ENCODE results near the gene APOLD1.
"Not testable (repeated sequence)": the region's sequence is repeated elsewhere in the genome, so short reads cannot be mapped to it uniquely, and the experiment has no call there.

APOLD1 gene

DNA sequence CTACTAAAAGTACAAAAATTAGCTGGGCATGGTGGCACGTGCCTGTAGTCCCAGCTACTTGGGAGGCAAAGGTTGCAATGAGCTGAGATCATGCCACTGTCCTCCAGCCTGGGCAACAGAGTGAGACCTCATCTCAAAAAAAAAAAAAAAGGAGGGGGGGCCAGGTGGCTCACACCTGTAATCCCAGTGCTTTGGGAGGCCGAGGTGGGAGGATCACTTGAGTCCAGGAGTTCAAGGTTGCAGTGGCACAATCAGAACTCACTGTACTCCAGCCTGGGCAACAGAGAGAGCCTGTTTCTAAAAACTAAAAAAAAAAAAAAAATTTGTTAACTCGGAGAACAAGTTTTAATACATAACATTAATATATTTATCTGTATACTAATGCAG is 22.1 kb downstream of the APOLD1 start:
- DNase-seq (ENCODE audit: low spot score); FAIRE-seq: not testable (repeated sequence)

DNA sequence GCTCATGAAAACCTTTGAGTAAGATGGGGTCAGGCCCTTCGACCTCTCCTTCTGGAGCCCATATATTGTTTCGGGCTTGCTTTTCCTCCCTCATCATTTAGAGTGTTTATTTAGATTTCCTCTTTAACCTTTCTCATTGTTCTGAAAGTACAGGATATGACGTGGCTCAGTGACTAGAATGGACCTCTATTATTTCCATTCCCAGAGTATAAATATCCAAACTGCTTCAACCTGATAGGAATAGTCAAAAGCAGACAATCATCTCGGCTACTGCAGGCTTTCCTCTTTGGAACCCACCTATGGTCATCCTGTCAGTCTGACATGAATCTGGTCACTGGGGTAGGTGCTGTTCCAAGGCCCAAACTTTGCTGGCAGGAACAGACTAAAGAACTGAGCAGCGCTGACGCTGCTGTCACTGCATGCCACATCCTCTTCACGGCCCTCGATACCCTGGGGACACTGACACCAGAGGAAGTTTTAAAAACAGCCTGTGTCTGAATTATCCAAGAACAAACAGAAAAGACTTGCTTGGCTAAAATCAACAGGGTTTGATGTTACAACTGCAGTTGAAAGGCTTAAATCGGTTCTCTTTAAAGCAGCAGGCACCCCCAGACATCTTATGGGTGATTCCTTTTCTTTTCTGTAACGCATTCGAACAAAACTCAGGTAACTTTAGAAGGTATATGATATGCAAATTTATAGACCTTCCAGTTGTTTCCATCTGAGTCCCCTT is 22.7 kb downstream of the APOLD1 start:
- DNase-seq (ENCODE audit: low spot score), result no peak

DNA sequence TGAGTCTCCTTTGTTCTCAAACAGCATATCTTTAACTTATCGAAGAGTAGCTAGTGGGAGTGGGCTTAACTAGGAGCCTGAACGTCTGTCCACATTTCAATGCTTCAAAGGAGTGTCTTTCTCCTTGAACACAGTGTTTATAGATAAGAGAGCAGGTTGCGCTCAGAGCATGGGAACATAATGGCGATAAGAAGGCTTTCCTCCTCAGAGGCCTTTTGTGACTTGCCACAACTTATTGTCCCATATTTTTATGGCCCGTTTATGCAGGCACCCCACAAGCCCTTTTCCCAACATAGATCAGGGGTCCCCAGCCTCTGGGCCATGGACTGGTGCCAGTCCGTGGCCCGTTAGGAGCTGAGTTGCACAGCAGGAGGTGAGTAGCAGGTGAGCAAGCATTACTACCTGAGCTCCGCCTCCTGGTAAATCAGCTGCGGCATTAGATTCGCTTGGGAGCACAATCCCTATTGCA is 25.1 kb downstream of the APOLD1 start:
- FAIRE-seq (no peak), DNase-seq (ENCODE audit: low spot score) (no peak)

More for the DNA sequence above, 22.7 kb downstream of the APOLD1 start:
- FAIRE-seq, result no peak

DNA sequence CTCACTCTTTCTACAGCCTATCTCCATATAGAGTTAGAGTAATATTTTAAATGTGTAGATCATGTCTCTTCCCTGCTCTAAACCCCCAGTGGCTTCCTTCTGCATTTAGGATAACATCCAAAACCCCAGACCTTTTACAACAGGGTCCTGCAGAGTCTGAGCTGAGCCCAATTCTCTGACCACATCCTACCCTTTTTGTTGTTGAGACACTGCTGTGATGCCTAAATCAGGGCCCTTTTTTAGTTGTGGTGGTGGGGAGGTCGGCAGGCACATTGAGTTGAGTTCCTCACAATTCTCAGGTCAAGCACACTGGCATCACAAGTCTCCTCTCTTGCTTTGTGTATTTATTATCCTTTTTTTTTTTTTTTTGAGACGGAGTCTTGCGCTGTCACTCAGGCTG is 25.9 kb downstream of the APOLD1 start:
- DNase-seq (ENCODE audit: low spot score) (no peak), FAIRE-seq (no peak)

DNA sequence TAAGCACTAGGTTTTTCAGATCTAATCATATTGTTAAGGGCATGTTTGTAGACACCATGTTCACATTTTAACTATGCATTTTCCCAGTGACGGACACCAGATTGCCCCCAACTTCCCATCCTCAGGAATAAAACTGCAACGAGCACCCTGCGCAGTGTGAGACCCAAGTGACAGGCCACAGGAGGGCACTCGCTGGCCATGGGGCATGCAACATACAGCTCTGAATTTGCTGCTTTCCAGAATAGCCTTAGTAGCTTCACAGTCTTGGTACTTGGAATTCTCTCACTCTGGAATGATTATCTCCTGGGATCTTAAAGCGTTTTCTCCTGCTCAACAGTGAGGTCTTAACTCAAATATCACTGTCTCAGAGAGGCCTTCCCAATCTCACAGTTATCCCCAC is 26.7 kb downstream of the APOLD1 start:
- DNase-seq (ENCODE audit: low spot score) (no peak), FAIRE-seq (no peak)

DNA sequence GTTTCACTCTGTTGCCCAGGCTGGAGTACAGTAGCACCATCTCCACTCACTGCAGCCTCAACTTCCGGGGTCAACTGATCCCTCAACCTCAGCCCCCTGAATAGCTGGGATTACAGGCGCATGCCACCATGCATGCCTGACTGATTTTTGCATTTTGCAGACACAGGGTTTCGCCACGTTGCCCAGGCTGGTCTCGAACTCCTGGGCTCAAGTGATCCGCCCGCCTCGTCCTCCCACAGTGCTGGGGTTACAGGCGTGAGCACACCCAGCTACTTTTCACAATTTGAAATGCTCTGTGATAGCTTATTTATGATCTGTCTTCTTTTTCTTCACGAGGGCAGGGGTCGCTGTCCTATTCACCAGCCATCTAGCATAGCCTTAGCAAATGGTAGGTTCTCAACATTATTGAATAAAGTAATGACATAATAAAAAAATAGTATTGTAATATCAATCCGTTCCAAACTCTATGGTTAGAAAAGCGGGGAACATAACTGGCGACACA is 27.2 kb downstream of the APOLD1 start:
- DNase-seq (ENCODE audit: low spot score) (no peak), FAIRE-seq (no peak)

DNA sequence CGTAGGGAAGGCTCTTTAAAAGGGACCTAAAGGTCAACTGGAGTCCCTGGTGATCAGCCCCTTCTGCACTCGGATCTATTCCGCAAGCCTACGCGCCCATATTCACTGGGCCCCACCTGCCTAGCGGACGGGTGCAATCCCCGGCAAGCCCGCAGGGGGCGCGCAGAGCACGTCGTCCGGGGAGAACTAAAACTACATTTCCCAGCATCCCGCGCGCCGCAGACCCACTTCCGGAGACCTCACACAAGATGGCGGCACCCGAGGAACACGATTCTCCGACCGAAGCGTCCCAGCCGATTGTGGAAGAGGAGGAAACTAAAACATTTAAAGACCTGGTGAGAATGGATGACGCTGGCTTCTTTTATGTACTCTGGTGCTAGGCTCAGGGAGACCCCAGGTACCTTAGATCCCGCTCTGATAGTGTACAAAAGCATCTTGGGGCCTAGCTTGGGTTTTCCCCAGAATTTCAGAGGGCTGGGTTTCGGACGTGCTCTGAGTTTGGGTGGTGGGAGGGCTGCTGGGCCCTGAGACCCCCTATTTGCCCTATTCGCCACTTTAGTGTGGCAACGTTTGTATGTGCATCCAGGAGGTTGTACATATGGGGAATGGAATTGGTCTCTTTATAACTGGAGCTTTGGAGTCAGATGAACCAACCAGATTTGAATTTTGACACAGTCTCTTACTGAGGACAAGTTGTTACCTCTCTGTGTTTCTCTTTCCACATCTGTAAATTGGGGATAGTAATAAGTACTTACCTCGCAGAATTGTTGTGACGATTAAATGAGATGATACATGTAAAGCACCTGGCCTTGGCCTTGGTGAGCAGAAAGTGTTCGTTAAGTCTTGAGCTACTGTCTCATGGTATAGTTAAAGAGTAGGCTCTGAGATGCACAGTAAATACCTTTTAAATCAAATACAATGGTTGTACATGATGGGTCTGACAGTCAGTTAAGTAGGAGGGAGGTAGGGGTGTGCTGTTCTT is 28.0 kb downstream of the APOLD1 start, which contains the start of gene DDX47:
Gene DDX47, plus strand, starts transcription at position 227 of the 982 bp plus-strand sequence. Its CDS starts 22 bp downstream, at position 249.
- DNase-seq (ENCODE audit: low spot score), result peak; percentile 97
- peak; percentile 98 for FAIRE-seq

DNA sequence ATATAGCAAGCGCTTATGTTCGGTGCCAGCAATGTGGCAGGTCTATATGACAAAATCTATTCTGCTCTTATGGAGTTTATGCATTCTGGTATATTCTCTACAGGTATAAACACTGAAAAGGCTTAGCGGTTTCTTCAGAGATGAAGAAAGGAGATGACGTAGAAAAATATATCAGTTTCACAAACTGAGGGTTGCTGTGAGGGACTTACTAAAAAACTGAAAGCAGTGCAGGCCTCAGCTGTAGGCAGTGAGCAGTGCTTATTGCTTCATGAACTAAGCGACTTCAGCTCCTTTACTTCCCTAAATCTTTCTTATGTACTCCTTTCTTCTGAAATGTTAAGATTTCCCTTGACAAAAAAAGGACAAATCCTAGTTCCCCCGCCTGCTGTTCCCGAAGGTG is 32.2 kb downstream of the APOLD1 start:
- DNase-seq (ENCODE audit: low spot score) (no peak), FAIRE-seq (no peak)

DNA sequence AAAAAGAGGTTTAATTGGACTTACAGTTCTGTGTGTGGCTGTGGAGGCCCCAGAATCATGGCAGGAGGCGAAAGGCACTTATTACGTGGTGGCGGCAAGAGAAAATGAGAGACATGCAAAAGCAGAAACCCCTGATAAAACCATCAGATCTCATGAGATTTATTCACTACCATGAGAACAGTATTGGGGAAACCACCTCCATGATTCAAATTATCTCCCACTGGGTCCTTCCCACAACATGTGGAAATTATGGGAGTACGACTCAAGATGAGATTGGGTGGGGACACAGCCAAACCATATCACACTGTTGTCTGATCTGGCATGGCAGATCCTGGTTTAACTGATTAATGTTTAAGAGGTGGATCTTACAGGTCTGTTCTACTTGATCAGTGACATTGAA is 33.2 kb downstream of the APOLD1 start:
- DNase-seq (ENCODE audit: low spot score), result no peak
- no peak for FAIRE-seq

DNA sequence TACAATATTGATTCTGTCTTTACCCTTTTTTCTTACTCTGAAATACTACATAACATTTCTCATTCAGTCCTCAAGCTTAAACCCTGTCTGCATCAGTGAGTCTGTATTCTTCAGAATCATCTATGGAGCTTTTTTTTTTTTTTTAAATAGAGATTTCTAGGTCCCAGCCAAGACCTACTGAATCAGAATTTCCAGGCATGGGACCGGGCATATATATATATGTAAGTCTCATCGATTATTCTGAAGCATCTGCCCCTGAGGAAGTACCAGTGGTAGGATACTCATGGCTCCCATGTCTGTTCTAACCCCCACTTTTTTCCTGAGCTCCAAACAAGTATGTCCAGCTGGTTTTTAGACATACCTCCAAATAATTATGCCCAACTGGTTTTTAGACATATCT is 33.8 kb downstream of the APOLD1 start:
- no peak for FAIRE-seq
- DNase-seq (ENCODE audit: low spot score), result no peak

DNA sequence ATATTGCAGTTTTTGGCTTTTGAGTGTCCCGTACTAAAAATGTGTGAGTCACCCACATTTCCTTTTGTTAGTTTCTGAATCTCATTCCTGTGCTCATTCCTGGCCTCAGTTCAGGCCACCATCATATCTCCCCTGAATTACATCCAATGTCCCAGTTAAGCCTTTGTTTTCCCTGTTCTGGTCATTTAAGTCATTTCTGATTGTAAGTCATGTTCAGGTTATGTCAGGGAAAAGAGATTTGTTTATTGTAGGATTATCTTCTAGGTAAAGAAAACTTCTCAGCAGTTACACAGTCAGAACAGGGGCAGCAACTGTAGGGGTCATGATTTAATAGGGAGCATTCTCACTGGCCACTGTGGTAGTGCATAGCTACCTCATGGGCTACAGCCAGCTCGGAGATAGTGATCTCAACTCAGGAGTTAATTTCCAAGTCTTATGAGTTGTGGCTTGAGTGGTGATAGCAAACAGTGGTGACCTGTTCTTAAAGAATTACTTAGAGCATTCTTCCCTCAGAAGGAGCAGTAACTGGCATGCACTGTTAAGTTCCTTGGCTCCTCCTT is 34.4 kb downstream of the APOLD1 start:
- peak; percentile 81 for DNase-seq (ENCODE audit: low spot score)
- FAIRE-seq, result peak; percentile 95

DNA sequence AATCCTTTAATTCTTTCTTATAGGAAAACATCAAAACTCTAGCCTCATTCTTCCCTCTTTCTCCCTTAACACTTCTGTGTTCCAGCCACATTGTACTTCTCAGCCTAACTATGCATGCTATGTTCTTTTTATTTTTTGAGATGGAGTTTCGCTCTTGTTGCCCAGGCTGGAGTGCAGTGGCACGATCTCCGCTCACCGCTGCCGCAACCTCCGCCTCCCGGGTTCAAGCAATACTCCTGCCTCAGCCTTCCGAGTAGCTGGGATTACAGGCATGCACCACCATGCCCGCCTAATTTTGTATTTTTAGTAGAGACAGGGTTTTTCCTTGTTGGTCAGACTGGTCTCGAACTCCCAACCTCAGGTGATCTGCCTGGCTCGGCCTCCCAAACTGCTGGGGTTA is 34.9 kb downstream of the APOLD1 start:
- DNase-seq (ENCODE audit: low spot score); FAIRE-seq: not testable (repeated sequence)

DNA sequence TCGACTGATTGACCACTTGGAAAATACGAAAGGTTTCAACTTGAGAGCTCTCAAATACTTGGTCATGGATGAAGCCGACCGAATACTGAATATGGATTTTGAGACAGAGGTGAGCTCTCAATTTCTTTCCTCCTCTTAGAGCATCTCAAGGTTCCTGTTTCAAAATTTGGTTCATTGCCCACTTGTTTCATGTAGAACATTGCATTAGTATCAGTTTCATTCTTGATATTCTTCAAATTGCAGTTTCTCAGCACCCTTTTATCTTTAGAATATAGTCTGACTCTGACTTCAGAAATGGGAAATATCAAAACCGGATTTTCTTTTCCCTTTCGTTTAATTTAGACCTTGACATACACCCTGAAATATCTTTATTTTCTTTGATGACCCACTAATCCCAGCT is 36.5 kb downstream of the APOLD1 start:
- DNase-seq (ENCODE audit: low spot score) (no peak), FAIRE-seq (no peak)

DNA sequence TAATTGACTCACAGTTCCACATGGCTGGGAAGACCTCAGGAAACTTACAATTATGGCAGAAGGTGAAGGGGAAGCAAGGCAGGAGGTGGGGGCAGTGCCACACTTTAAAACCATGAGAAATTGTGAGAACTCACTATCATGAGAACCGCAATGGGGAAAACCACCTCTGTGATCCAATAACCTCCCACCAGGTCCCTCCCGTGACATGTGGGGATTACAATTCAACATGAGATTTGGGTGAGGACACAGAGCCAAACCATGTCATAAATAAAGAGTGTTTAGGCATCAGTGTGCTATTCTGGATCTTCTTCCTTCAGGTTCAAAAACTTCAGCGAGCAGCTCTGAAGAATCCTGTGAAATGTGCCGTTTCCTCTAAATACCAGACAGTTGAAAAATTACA is 37.4 kb downstream of the APOLD1 start:
- FAIRE-seq (no peak), DNase-seq (ENCODE audit: low spot score) (no peak)

DNA sequence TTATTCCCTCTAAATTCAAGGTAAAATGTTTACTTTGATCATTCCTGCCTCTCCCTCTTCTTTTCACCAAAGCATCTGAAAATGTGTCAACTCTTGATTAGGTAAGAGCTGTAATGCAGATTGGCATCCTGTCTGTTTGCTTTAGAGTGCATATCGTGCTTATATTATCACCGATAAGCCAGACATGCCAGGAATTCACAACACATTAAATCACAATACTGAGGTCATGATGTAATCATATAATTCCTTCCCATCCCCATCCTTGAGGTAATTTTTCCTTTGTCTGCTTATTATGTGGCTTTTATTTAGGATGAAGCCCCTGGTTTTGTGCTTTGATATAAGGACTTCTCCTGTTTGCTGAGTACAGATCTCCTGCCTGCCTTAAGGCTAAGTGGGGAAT is 37.8 kb downstream of the APOLD1 start:
- DNase-seq (ENCODE audit: low spot score) (peak; percentile 66), FAIRE-seq (peak; percentile 76)

DNA sequence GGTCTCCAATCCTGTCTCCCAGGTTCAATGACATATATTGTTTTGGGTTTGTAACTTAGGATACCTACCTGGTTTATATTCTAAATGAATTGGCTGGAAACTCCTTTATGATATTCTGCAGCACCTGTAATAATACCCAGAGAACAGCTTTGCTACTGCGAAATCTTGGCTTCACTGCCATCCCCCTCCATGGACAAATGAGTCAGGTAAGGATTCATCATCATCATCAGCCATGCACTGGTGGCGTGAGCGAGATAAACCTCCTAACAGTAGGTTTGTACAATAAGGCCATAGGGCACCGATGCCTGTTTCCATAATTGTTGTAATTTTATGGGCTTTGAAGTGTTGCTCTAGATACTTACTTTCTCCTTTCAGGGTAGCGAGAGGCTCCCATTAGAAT is 38.4 kb downstream of the APOLD1 start:
- DNase-seq (ENCODE audit: low spot score) (peak; percentile 59), FAIRE-seq (peak; percentile 77)

DNA sequence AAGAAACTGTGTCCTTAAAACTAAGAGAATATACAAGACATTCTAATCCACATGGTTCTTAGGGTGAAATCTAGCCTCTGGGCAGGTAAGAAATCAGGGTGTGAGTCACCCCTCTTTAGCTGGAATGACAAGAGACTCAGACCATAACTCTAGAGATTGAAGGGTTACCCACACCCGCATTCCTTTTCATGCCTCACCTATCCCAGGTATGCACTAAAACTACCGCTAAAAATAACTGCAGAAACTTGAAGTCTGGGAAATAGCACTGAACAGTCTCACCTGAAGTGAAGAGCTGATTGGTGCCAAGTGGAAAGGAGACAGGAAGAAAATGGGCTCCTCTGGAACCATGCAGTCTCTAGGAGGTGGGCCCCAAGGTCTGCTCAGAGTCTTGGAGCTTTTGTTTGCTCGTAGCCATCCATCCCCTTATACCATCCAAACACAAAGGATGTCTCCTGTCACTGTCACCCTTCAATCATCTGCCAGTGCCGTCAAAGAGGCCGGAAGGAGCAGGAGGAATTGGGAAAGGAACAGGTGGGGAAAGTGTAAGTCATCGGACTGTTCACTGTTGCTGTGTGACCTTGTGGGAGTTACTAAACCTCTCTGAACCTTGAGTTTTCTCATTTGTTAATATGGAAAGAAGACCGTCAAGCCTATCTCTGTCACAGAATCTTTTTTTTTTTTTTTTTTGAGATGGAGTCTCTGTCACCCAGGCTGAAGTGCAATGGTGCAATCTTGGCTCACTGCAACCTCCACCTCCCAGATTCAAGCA is 50.1 kb downstream of the APOLD1 start:
- FAIRE-seq, result peak; percentile 32

DNA sequence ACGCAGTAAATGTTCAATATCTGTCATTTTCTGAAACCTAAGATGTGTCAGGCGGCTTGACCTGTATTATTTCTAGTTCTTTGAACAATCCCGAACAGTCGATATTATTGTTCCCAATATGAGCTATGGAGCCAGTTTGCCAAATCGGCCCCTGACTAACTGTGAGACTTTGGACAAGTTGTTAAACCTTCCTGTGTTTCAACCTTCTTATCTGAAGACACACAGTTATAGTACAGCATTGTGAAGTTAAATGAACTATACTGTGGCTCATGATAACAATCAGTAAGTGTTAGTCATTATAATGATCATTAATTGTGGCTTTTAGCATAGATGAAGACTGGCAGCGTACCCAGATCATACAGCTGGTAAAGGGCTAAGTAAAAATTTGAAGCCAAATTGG is 51.1 kb downstream of the APOLD1 start:
- DNase-seq (ENCODE audit: low spot score) (no peak), FAIRE-seq (no peak)

More for the DNA sequence above, 50.1 kb downstream of the APOLD1 start:
- DNase-seq (ENCODE audit: low spot score), result peak; percentile 66

DNA sequence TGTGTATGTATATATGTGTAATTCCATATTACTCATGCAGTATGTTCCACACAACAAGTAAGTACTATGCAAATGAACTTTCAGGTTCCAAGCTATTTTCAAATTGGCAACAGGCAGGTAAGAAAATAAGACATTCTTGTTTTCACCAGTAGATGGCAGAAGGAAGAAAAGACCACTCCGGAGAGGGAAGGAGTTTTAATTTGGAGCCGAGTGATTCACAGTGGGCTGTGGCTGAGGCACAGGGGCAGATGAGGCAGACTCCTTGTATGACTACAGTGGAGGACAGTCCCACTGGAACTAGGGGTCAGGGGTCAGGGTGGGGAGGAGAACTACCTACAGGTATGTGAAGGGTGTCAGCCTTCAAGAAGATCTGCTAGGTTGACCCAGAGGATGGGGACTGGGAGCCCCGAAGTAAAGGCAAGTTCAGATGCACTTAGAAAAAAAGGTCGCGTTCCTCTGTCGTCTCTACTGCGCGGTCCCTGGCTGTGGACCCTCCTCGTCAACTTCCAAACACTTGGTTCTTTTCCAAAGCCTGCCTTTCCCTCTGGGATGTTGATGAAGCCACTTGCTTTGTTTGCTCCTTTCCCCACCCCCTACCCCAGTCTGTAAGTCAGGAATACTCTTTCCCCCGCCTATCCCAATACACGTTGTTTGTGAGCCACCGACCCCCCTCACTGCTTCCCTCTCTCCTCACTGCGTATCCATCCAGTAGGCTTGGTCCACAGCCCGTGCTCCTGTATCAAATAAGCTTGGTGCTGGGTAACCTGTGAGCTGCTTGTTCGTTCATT is 51.8 kb downstream of the APOLD1 start:
- DNase-seq (ENCODE audit: low spot score) (peak; percentile 85), FAIRE-seq (peak; percentile 86)

DNA sequence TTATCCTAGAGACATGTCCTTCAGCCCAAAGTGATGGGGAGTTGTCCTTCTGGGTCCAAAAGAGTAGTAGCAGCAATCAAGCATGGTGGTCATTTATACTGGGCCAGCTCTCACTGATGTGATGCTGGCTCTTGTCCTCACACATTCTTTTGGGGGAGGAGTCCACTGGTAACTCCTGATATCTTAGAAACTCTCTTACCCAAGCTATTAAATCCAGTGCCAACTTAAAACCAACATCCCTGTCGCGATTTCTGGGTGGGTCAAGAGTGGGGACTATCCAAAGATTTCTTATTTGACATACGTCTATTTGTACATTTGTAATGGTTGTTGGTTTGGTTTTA is 52.3 kb downstream of the APOLD1 start:
- no peak for DNase-seq (ENCODE audit: low spot score)
- no peak for FAIRE-seq
